Measurements from ENCODE around the gene RHOJ. TPM values are rescaled to one million over a fixed set of nuclear protein-coding genes. Genes with fewer than 3 reads are reported as not detected.

The RHOJ gene
- total and polyA plus RNA-seq, 2 of the 4 experiments (the other 2 are of a cell fraction) = 9.5 to 33.9 TPM

DNA sequence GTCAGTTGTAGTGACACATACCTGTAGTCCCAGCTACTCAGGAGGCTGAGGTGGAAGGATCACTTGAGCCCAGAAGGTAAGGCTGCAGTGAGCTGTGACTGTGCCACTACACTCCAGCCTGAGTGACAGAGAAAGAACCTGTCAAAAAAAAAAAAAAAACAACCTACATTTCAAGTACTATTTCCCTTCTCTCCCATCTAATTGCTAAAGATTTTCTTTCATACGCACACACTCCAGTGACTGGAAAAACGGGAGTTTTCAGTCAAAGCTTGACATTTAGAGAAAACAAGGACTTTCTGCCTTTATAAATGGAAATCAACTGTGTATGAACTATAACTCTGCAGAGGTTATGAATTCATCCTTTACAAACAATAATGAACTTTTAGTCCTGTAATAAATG is 88.6 kb downstream of the RHOJ start:
- WGBS, 2 experiments (ENCODE audit: extremely low coverage in 2 of 2, insufficient read length in 1 of 2) = no CpG with 5 or more reads among the region's 2 CpGs
- H2AK5ac ChIP-seq (ENCODE audit: low read depth, low read length) = no peak overlapping the region
- in situ Hi-C loops (cut with MboI; ENCODE audit: low sequenced_read_pairs) = no loop called here
- H3K14ac ChIP-seq (replicated peaks; ENCODE audit: low read depth, low read length) = no peak overlapping the region
- no peaks in the 10 kb centered on the region for H3K9me1 ChIP-seq (ENCODE audit: insufficient read depth, low read length)
- no peak overlapping the region for H3K18ac ChIP-seq (ENCODE audit: low read depth, low read length)
- no peaks in the 10 kb centered on the region for H3K4me1 ChIP-seq (ENCODE audit: control insufficient read depth, insufficient read depth, low read length)
- H4K8ac ChIP-seq (ENCODE audit: low read depth in 2 of 2, low read length in 2 of 2) = no peak overlapping the region
- TF ChIP-seq CEBPB (IDR thresholded peaks at IDR 0.05; ENCODE audit: low read depth, low read length) (no peak), POLR2A (IDR thresholded peaks at IDR 0.05; ENCODE audit: low read depth, low read length) (no peak), MAFK (IDR thresholded peaks at IDR 0.05; ENCODE audit: low read depth, low read length) (no peak), MXI1 (IDR thresholded peaks at IDR 0.05; ENCODE audit: borderline replicate concordance, low read depth, low read length) (no peak), SMC3 (IDR thresholded peaks at IDR 0.05; ENCODE audit: low read depth, low read length) (no peak), RAD21 (IDR thresholded peaks at IDR 0.05; ENCODE audit: low read length) (no peak), RFX5 (IDR thresholded peaks at IDR 0.05; ENCODE audit: low read depth, low read length) (no peak), CHD1 (IDR thresholded peaks at IDR 0.05; ENCODE audit: low read depth, low read length) (no peak), RCOR1 (IDR thresholded peaks at IDR 0.05; ENCODE audit: insufficient replicate concordance, low read length) (no peak), MAZ (IDR thresholded peaks at IDR 0.05; ENCODE audit: borderline replicate concordance, low read depth, low read length) (no peak), FOS (IDR thresholded peaks at IDR 0.05; ENCODE audit: low read depth, low read length) (no peak), NFE2L2 (IDR thresholded peaks at IDR 0.05; ENCODE audit: low read depth, low read length) (no peak), BHLHE40 (IDR thresholded peaks at IDR 0.05; ENCODE audit: low read depth, low read length) (no peak)
- TF ChIP-seq, protein P1, sequence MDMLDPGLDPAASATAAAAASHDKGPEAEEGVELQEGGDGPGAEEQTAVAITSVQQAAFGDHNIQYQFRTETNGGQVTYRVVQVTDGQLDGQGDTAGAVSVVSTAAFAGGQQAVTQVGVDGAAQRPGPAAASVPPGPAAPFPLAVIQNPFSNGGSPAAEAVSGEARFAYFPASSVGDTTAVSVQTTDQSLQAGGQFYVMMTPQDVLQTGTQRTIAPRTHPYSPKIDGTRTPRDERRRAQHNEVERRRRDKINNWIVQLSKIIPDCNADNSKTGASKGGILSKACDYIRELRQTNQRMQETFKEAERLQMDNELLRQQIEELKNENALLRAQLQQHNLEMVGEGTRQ (IDR thresholded peaks at IDR 0.05; ENCODE audit: low read depth, low read length) = no peak
- TF ChIP-seq, protein P2, sequence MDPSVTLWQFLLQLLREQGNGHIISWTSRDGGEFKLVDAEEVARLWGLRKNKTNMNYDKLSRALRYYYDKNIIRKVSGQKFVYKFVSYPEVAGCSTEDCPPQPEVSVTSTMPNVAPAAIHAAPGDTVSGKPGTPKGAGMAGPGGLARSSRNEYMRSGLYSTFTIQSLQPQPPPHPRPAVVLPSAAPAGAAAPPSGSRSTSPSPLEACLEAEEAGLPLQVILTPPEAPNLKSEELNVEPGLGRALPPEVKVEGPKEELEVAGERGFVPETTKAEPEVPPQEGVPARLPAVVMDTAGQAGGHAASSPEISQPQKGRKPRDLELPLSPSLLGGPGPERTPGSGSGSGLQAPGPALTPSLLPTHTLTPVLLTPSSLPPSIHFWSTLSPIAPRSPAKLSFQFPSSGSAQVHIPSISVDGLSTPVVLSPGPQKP (IDR thresholded peaks at IDR 0.05; ENCODE audit: borderline replicate concordance, low read depth, low read length) = no peak
- TF ChIP-seq, protein P3, sequence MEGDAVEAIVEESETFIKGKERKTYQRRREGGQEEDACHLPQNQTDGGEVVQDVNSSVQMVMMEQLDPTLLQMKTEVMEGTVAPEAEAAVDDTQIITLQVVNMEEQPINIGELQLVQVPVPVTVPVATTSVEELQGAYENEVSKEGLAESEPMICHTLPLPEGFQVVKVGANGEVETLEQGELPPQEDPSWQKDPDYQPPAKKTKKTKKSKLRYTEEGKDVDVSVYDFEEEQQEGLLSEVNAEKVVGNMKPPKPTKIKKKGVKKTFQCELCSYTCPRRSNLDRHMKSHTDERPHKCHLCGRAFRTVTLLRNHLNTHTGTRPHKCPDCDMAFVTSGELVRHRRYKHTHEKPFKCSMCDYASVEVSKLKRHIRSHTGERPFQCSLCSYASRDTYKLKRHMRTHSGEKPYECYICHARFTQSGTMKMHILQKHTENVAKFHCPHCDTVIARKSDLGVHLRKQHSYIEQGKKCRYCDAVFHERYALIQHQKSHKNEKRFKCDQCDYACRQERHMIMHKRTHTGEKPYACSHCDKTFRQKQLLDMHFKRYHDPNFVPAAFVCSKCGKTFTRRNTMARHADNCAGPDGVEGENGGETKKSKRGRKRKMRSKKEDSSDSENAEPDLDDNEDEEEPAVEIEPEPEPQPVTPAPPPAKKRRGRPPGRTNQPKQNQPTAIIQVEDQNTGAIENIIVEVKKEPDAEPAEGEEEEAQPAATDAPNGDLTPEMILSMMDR (conservative IDR thresholded peaks at IDR 0.05; ENCODE audit: low read depth, low read length) = no peak
- no peak for DNase-seq
- no peak overlapping the region for H2AK9ac ChIP-seq (replicated peaks; ENCODE audit: low read depth, low read length, poor library complexity)
- no peak overlapping the region for H2BK15ac ChIP-seq (ENCODE audit: low read depth, low read length)
- no peak overlapping the region for H4K91ac ChIP-seq (ENCODE audit: insufficient read depth, low read depth, low read length)
- H3K23ac ChIP-seq (ENCODE audit: low read depth, low read length) = no peak overlapping the region
- H3K4me3 ChIP-seq (ENCODE audit: insufficient read depth, low read depth, low read length) = no peak overlapping the region
- no peaks in the 10 kb centered on the region for H3K79me1 ChIP-seq (ENCODE audit: low read depth in 1 of 2, low read length in 2 of 2)
- intact Hi-C loops (cut with micrococcal nuclease) = no loop called here
- no peaks in the 10 kb centered on the region for H3K27me3 ChIP-seq (ENCODE audit: control insufficient read depth, insufficient read depth, low read length)
- dilution Hi-C loops (cut with HindIII; ENCODE audit: low sequenced_read_pairs, unreplicated experiment) = no loop called here
- no TSS peak for BruUV-seq (replicated peaks)
- no peak overlapping the region for H2BK120ac ChIP-seq (ENCODE audit: low read depth, low read length)
- ATAC-seq (ENCODE audit: low read depth) = no peak
- no peak overlapping the region for H2BK20ac ChIP-seq (ENCODE audit: low read depth, low read length)
- H3K4ac ChIP-seq (ENCODE audit: low read depth, low read length) = no peak overlapping the region
- CTCF ChIA-PET = interaction anchor here (0.6 to 1.1 kb wide), 2 partner anchors 96 to 227 kb away, joined by 3 to 4 read pairs; no protein-coding TSS in a partner anchor
- H3K9me3 ChIP-seq (ENCODE audit: control insufficient read depth, insufficient read depth, low read length) = no peaks in the 10 kb centered on the region
- H2BK5ac ChIP-seq (ENCODE audit: low read depth, low read length, poor library complexity, severe bottlenecking) = no peak overlapping the region
- H3K36me3 ChIP-seq (ENCODE audit: control insufficient read depth, insufficient read depth, low read length) = peaks cover 4% of the 10 kb centered on the region; the same call in 1 of the 2 replicates
- H4K5ac ChIP-seq (ENCODE audit: low read depth, low read length) = no peak overlapping the region
- no peak overlapping the region for H2AFZ ChIP-seq (replicated peaks; ENCODE audit: low read length, poor library complexity)
- H4K20me1 ChIP-seq (ENCODE audit: insufficient read depth, low read length) = no peaks in the 10 kb centered on the region
- H3K4me2 ChIP-seq (ENCODE audit: low read depth, low read length) = no peak overlapping the region
- no peak overlapping the region for H3K56ac ChIP-seq (ENCODE audit: extremely low read depth, insufficient read depth, low read length)
- H3K27ac ChIP-seq (ENCODE audit: insufficient read depth, low read length) = no peak overlapping the region
- no peak overlapping the region for H3K9ac ChIP-seq (ENCODE audit: low read depth, low read length)
- POLR2A ChIA-PET (ENCODE audit: unreplicated experiment) = interaction anchor here (0.6 kb wide), 1 partner anchor 1138 kb away, joined by 4 read pairs; no protein-coding TSS in a partner anchor

Measured in IMR-90 (cell line).